Measurements from ENCODE around the gene DAB2IP. TPM values are rescaled to one million over a fixed set of nuclear protein-coding genes. Genes with fewer than 3 reads are reported as not detected.

DAB2IP gene
- total RNA-seq, 1 experiment from 2014 or later, result 18.7 TPM

GRCh38 chr9:121818016-121818661 is 166.7 kb downstream of the DAB2IP start:
- Histone ChIP-seq H3K4me1 (peaks cover 15% of the 10 kb centered on the region), H3K27me3 (peaks cover 5% of the 10 kb centered on the region; the same call in 1 of the 2 replicates), H3K9me3 (replicated peaks) (no peaks in the 10 kb centered on the region), H3K4me3 (no peak overlapping the region), H3K36me3 (no peaks in the 10 kb centered on the region), H3K27ac (no peak overlapping the region)
- no peak for DNase-seq

- no peaks in the 10 kb centered on the region for H3K9me3 ChIP-seq (replicated peaks)
- H3K36me3 ChIP-seq, result no peaks in the 10 kb centered on the region
- H3K27ac ChIP-seq, result no peak overlapping the region
- no peak overlapping the region for H3K4me3 ChIP-seq
- no peak for DNase-seq
- peaks cover 15% of the 10 kb centered on the region for H3K4me1 ChIP-seq
- H3K27me3 ChIP-seq, result peaks cover 5% of the 10 kb centered on the region; the same call in 1 of the 2 replicates
These were observed 167.5 kb downstream of the DAB2IP start for GRCh38 chr9:121818841-121819427.

GRCh38 chr9:121819428-121820231 is 168.2 kb downstream of the DAB2IP start:
- no peak for DNase-seq
- H3K4me3 ChIP-seq, result no peak overlapping the region
- no peaks in the 10 kb centered on the region for H3K36me3 ChIP-seq
- H3K27me3 ChIP-seq, result peaks cover 5% of the 10 kb centered on the region; the same call in 1 of the 2 replicates
- peaks cover 15% of the 10 kb centered on the region for H3K4me1 ChIP-seq
- no peaks in the 10 kb centered on the region for H3K9me3 ChIP-seq (replicated peaks)
- H3K27ac ChIP-seq, result no peak overlapping the region

- no peaks in the 10 kb centered on the region for H3K36me3 ChIP-seq
- peaks cover 5% of the 10 kb centered on the region; the same call in 1 of the 2 replicates for H3K27me3 ChIP-seq
- no peak for DNase-seq
These were observed 169.0 kb downstream of the DAB2IP start for GRCh38 chr9:121820286-121821005.

GRCh38 chr9:121821326-121821725 is 169.9 kb downstream of the DAB2IP start:
- no peak for DNase-seq
- no peaks in the 10 kb centered on the region for H3K36me3 ChIP-seq

More at GRCh38 chr9:121820286-121821005, 169.0 kb downstream of the DAB2IP start:
- Histone ChIP-seq H3K9me3 (replicated peaks) (no peaks in the 10 kb centered on the region), H3K4me3 (no peak overlapping the region), H3K27ac (no peak overlapping the region), H3K4me1 (peaks cover 15% of the 10 kb centered on the region)

GRCh38 chr9:121822093-121823085 is 171.0 kb downstream of the DAB2IP start:
- peaks cover 15% of the 10 kb centered on the region for H3K4me1 ChIP-seq
- H3K4me3 ChIP-seq, result peak overlapping the region; percentile 4; the same call in 1 of the 2 replicates
- H3K27me3 ChIP-seq, result peaks cover 5% of the 10 kb centered on the region; the same call in 1 of the 2 replicates
- no peak overlapping the region for H3K27ac ChIP-seq
- no peaks in the 10 kb centered on the region for H3K9me3 ChIP-seq (replicated peaks)
- DNase-seq, result peak; percentile 62 to 74
- H3K36me3 ChIP-seq, result no peaks in the 10 kb centered on the region

More at GRCh38 chr9:121821326-121821725, 169.9 kb downstream of the DAB2IP start:
- Histone ChIP-seq H3K27ac (no peak overlapping the region), H3K9me3 (replicated peaks) (no peaks in the 10 kb centered on the region), H3K4me1 (peaks cover 15% of the 10 kb centered on the region), H3K4me3 (no peak overlapping the region), H3K27me3 (peaks cover 5% of the 10 kb centered on the region; the same call in 1 of the 2 replicates)

- Histone ChIP-seq H3K9me3 (replicated peaks) (no peaks in the 10 kb centered on the region), H3K27ac (no peak overlapping the region), H3K36me3 (no peaks in the 10 kb centered on the region), H3K4me1 (peaks cover 15% of the 10 kb centered on the region), H3K27me3 (peaks cover under 1% of the 10 kb centered on the region; the same call in 1 of the 2 replicates), H3K4me3 (no peak overlapping the region)
- no peak for DNase-seq
These were observed 172.2 kb downstream of the DAB2IP start for GRCh38 chr9:121823451-121824169.

- Histone ChIP-seq H3K27me3 (no peaks in the 10 kb centered on the region), H3K4me1 (peaks cover 15% of the 10 kb centered on the region), H3K9me3 (replicated peaks) (peaks cover 3% of the 10 kb centered on the region; the same call in 1 of the 2 replicates), H3K27ac (no peak overlapping the region), H3K4me3 (no peak overlapping the region), H3K36me3 (no peaks in the 10 kb centered on the region)
- DNase-seq, result no peak
These were observed 173.2 kb downstream of the DAB2IP start for GRCh38 chr9:121824651-121825030.

- no peak for DNase-seq
- H3K36me3 ChIP-seq, result no peaks in the 10 kb centered on the region
- H3K9me3 ChIP-seq (replicated peaks), result peaks cover 3% of the 10 kb centered on the region; the same call in 1 of the 2 replicates
- H3K27ac ChIP-seq, result no peak overlapping the region
- no peak overlapping the region for H3K4me3 ChIP-seq
- H3K27me3 ChIP-seq, result no peaks in the 10 kb centered on the region
- peaks cover 15% of the 10 kb centered on the region for H3K4me1 ChIP-seq
These were observed 173.7 kb downstream of the DAB2IP start for GRCh38 chr9:121825031-121825691.

- peaks cover 3% of the 10 kb centered on the region; the same call in 1 of the 2 replicates for H3K9me3 ChIP-seq (replicated peaks)
- H3K27ac ChIP-seq, result no peak overlapping the region
- H3K4me3 ChIP-seq, result no peak overlapping the region
- H3K27me3 ChIP-seq, result no peaks in the 10 kb centered on the region
- H3K36me3 ChIP-seq, result no peaks in the 10 kb centered on the region
- no peak for DNase-seq
- peaks cover 12% of the 10 kb centered on the region for H3K4me1 ChIP-seq
These were observed 175.3 kb downstream of the DAB2IP start for GRCh38 chr9:121826711-121827110.

- DNase-seq, result no peak
- no peaks in the 10 kb centered on the region for H3K36me3 ChIP-seq
These were observed 176.0 kb downstream of the DAB2IP start for GRCh38 chr9:121827251-121827967.

More at GRCh38 chr9:121827251-121827967, 176.0 kb downstream of the DAB2IP start:
- Histone ChIP-seq H3K4me1 (peaks cover 5% of the 10 kb centered on the region), H3K27ac (no peak overlapping the region), H3K9me3 (replicated peaks) (peaks cover 3% of the 10 kb centered on the region; the same call in 1 of the 2 replicates), H3K4me3 (no peak overlapping the region), H3K27me3 (0 out of 2 replicates have a peak, but pooled peaks cover 3% of the 10 kb centered on the region)

Data from SJCRH30 (cell line).